Hippocampal formation (tissue), 2 donors: Measurements from ENCODE around the gene FAAH.

ENCODE experiments used
- DNase-seq, 2 donors: peaks; one replicate each; lab custom pipeline; 2025; lab: John Stamatoyannopoulos, UW

Gene FAAH

DNA sequence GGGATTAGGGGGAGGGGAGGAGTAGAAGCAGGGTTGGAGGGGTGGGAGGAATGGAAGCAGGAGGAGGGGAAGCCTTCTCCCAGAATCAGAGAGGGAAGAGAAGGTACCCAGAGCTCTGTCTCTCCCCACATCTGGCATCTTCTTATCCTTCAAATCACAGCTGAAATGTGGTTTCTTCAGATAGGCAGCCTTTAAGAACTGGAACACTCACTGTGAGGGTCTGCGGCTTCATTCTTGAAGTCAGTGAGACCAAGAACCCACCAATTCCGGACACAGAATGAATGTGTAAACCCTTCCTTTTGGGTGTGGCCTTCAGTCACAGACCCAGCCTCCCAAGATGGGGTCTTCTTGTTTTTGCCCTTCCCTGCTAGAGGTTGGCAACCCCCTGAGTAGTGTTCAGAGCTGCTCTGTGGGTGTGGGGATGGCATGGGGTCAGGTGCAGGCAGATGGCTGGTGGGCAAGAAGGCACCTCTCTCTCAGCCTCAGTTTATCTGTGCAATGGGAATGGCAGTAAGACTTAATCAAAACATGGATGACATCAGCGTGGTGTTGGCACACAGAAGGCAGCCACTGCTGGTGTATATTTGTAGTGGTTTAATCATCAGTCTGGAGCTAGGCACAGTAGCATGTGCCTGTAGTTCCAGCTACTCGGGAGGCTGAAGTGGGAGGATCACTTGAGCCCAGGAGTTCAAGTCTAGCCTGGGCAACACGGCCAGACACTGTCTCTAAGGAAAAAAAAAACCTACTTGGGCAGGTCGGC lies 7.2 kb downstream of the FAAH start:
- no peak for DNase-seq

GRCh38 chr1:46401964-46402626 lies 8.0 kb downstream of the FAAH start:
- DNase-seq, result peak; percentile 88 to 96

DNA sequence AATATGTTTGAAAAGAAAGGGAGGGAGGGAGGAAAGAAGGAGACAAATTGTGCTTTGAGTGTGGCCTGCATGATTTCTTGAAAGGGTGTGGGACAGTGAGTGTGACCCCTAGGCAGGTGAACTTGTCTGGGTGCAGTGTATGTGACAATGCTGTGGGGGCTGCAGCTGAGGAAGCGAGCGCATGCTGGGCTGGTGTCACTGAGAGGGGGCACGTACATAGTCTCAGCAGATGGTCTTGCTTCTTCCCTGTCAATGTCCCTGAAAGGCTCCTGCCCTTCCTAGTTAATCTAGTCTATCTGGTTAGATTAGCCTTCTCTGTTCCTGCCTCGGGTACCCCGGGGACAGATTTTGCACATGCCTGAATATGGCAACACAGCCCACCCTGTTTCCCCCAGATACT lies 9.8 kb downstream of the FAAH start:
- DNase-seq, result no peak

DNA sequence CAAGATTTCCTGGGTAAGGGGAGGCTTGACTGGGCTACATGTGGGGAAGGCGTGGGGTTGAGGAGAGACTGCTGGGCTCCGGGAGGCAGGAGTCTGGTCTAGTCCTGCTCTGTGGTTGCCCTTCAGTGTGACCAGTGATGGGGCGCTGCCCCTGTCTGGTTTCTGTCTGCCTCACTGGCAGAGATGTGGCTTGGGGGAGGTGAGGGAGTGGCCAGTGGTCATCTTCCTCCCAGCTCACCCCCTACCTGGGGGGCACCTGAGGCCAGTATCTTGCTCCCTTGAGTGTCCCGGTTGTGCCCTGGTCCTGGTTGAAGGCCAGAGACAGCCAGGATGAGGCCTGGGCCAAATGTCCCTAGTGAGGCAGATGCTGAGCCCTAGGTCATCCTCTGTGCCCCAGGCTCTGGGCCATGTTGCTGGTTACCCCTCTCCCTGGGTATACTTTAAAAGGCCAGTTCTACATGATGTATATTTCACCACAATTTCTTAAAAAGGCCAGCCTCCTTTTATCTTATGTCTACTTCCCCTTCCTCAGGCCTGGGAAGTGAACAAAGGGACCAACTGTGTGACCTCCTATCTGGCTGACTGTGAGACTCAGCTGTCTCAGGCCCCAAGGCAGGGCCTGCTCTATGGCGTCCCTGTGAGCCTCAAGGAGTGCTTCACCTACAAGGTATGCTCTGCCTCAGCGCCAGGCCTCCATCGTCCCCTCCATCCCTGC lies 10.5 kb downstream of the FAAH start:
- DNase-seq, result no peak

GRCh38 chr1:46405197-46405555 lies 11.1 kb downstream of the FAAH start:
- no peak for DNase-seq

GRCh38 chr1:46405724-46406123 lies 11.6 kb downstream of the FAAH start:
- no peak for DNase-seq

GRCh38 chr1:46406881-46407608 lies 12.9 kb downstream of the FAAH start:
- DNase-seq, result no peak

- no peak for DNase-seq
Observed at GRCh38 chr1:46407636-46408035, 13.5 kb downstream of the FAAH start.

GRCh38 chr1:46408356-46409062 lies 14.4 kb downstream of the FAAH start:
- no peak for DNase-seq

DNA sequence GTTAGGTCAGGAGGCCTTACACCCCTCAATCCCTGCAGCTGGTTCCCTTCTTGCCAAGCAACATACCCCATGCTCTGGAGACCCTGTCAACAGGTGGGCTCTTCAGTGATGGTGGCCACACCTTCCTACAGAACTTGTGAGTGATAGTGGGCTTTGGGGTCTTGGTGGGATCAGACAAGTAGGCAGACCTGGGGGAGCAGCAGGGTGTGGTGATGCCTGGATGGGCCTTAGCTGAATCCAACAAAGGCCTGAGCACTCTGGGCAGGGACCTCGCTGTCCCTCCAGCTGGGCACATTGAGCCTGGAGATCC lies 14.9 kb downstream of the FAAH start:
- no peak for DNase-seq

DNA sequence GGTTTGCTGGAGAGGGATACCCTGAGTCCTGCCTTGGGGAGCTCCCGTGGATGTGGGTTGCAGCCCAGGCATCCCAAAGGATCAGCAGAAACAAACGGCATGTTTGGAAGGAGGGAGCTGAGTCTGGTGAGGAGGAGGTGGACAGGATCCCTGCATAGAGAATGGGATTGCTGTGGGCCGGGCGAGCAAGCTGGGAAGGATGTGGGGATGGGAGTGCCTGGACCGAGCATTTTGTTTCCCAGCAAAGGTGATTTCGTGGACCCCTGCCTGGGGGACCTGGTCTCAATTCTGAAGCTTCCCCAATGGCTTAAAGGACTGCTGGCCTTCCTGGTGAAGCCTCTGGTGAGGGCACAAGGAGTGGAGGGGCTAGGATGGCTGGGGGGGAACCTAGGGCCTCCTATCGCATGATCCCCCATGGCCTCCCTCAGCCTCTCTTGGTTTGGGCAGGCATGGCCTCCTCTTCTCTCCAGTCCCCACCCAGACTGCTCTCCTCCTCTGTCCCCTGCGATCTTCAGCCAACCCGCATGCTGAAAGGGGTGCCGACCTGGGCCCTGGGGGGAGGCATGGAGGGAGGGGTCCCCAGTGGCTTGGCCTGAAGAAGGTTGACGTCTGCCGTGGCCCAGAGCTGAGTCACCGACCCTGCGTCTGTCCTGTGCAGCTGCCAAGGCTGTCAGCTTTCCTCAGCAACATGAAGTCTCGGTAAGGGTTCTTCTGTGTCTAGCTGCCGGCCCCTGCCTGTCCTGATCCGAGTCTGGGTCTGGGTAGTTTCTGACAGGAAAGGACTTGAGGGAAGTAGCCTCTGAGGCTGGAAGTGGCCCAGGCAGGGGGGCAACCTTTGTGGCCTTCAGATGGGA lies 16.3 kb downstream of the FAAH start:
- no peak for DNase-seq

- DNase-seq, result no peak
Observed at GRCh38 chr1:46411010-46411405, 16.9 kb downstream of the FAAH start.

DNA sequence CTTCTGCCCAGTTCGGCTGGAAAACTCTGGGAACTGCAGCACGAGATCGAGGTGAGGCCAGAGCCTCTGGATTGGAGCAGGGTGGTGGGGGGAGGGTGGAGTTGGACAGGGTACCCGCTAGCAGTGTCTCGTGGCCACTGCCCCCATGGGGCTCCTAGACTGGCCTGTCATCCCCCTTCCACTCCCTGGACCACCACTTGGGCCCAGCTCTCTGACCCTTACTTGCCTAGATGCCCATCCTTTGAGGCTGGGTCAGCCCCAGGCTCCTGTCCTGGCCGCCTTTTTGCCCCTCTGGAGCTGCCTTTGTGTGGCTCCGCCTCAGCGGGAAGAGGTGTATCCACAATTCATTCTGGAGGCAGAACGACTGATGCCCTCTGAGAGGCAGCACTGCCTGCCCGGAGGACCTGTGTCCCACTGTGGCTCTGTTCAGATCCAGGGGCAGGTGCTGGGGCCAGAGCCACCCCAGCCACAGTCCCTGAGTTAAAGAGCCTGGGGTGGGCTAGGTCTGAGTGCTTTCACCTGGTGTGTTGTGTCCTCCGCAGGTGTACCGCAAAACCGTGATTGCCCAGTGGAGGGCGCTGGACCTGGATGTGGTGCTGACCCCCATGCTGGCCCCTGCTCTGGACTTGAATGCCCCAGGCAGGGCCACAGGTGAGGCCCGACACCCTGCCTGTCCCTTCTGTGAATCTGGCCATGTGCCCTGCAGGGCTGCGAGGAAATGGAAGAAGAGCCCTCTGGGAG lies 17.7 kb downstream of the FAAH start:
- no peak for DNase-seq

- DNase-seq, result no peak
Observed at GRCh38 chr1:46412893-46413595, 18.9 kb downstream of the FAAH start.

- DNase-seq, result no peak
Observed at GRCh38 chr1:46413596-46413985, 19.5 kb downstream of the FAAH start.

DNA sequence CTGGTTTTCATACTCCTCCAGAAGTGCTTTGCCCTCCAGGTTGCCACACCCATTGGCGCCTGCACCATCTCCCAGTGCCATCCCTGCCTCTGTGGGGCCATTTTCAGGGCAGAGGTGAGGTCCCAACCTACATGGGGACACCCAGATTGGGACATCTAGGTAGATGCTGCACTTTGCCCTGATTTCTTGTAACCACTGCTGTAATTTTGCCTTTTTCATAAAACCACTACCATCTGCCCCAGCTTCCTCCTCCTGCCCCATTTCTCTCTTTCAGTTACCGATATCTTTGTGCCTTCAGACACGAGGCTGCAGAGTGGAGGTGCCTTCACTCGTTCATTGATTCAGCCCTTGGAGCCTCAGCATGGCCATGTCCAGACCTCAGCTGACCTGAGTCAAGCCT lies 21.4 kb downstream of the FAAH start:
- DNase-seq, result no peak

- DNase-seq, result no peak
Observed at GRCh38 chr1:46418976-46419375, 24.9 kb downstream of the FAAH start.

- DNase-seq, result no peak
Observed at GRCh38 chr1:46420533-46420915, 26.4 kb downstream of the FAAH start.

- no peak for DNase-seq
Observed at GRCh38 chr1:46421739-46422138, 27.6 kb downstream of the FAAH start.
